Left ventricle myocardium inferior (tissue), 1 donor: ENCODE measurements around the gene PARD3. TPM values are rescaled to one million over a fixed set of nuclear protein-coding genes. Genes with fewer than 3 reads are reported as not detected.

Experiments
- DNase-seq: peaks from one replicate; pipeline ENCODE4 v3.0.0-alpha.2; 2020
- H3K27ac ChIP-seq: fragments of 200-600 bp; replicated peaks from 2 replicates; pipeline ENCODE4 v1.8.0; 2021
- H3K27me3 ChIP-seq: fragments of 200-600 bp; 2 replicates; pipeline ENCODE4 v1.8.0; 2021; ENCODE audit warnings: low read depth
- H3K36me3 ChIP-seq: fragments of 200-600 bp; 2 replicates; pipeline ENCODE4 v1.8.0; 2021
- H3K4me1 ChIP-seq: fragments of 200-600 bp; 2 replicates; pipeline ENCODE4 v1.8.0; 2021
- H3K4me3 ChIP-seq: fragments of 200-600 bp; 2 replicates; pipeline ENCODE4 v1.8.0; 2021; ENCODE audit warnings: mild to moderate bottlenecking, moderate library complexity
- H3K9me3 ChIP-seq: fragments of 200-600 bp; replicated peaks from 2 replicates; pipeline ENCODE4 v1.8.0; 2021
- intact Hi-C: fragments of 100-400 bp; cut with micrococcal nuclease; formaldehyde crosslinking; loops from one replicate; pipeline ENCODE4 v1.11.0; 2022
- total RNA-seq: library from RNA; stranded (reverse); fragmentation: NEBNext Ultra II Directional; extraction: Animal tissue kit (Norgen Biotek cat#: 25700); gene quantifications from one replicate; pipeline ENCODE4 v1.2.1, GENCODE V29; 2021
- TF ChIP-seq, protein P1 (sequence below): fragments of 200-600 bp; IDR thresholded peaks from 2 replicates; pipeline ENCODE4 v1.8.0; 2021; ENCODE audit warnings: antibody characterized with exemption, mild to moderate bottlenecking, borderline replicate concordance
- donor health status: DM: no; HTN: yes; CAD: no; lungs with severe emphysema.

Gene PARD3
- total RNA-seq, 1 donor from 2014 or later, result 29.6 TPM

DNA sequence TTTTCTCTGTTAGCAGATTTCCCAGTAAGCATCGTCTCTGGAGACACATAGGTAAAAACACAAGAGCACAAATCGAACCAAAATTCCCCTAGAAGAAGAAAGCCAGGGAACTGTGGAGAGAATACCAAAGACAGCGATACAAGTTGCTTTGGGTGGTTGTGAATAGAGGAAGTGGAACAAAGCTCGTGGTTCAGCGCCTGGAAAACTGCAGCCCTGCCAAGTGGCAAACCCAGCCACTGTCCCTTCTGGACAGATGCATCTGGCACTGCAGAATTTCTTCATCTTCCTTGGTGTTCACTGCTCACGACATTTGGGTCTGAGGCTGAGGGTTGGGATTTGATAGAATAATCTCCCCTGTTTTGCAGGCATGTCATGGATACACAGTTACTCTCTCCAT is 733.8 kb downstream of the PARD3 start:
- TF ChIP-seq, protein P1, sequence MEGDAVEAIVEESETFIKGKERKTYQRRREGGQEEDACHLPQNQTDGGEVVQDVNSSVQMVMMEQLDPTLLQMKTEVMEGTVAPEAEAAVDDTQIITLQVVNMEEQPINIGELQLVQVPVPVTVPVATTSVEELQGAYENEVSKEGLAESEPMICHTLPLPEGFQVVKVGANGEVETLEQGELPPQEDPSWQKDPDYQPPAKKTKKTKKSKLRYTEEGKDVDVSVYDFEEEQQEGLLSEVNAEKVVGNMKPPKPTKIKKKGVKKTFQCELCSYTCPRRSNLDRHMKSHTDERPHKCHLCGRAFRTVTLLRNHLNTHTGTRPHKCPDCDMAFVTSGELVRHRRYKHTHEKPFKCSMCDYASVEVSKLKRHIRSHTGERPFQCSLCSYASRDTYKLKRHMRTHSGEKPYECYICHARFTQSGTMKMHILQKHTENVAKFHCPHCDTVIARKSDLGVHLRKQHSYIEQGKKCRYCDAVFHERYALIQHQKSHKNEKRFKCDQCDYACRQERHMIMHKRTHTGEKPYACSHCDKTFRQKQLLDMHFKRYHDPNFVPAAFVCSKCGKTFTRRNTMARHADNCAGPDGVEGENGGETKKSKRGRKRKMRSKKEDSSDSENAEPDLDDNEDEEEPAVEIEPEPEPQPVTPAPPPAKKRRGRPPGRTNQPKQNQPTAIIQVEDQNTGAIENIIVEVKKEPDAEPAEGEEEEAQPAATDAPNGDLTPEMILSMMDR, result no peak
- H3K4me3 ChIP-seq, result no peak overlapping the region
- DNase-seq, result no peak
- no peaks in the 10 kb centered on the region for H3K36me3 ChIP-seq
- H3K27ac ChIP-seq, result peak overlapping the region; percentile 44
- H3K27me3 ChIP-seq, result no peaks in the 10 kb centered on the region
- peaks cover 24% of the 10 kb centered on the region for H3K9me3 ChIP-seq
- intact Hi-C loops, result no loop called here
- peaks cover 24% of the 10 kb centered on the region for H3K4me1 ChIP-seq

DNA sequence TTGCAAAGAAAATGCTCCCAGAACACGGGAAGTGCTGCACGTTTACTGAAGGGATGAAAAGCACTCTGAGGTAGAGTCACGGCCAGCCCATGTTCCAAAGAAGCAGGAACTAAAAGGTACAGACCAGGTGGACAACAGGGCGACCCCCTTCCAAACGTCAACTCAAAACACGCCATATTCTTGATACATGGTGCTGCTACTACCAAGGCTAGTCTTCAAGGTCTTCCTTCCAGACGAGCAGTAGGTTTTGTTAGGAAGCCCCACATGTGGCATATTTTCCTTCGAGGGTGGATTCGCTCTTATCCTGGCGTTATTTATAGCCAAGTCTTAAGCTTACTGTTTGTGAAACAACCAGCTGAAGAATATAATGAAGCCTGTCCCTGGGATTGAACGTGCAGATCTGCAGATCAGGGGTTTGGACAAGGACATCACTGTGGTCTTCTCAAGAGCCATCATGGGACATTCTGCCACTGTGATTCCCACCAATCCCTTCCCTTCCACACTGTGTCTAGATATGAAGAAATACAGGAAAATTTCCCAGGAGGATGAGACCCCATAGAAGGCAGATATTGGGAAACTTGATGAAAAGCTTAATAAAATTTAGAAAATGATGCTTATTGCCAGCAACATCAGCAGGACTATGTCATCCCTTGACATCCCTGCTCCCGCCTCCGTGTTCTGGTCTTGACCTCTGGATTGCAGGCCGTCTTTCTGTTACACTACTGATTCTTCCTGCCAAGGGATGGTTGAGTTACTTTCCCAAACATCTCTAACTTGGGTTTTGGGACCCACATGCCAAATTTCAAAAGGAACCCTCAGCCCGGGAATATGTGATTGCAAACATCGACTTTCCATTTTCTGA is 734.4 kb downstream of the PARD3 start:
- H3K36me3 ChIP-seq, result no peaks in the 10 kb centered on the region
- peaks cover 28% of the 10 kb centered on the region for H3K9me3 ChIP-seq
- TF ChIP-seq, protein P1, result no peak
- H3K27ac ChIP-seq, result peak overlapping the region; percentile 44
- DNase-seq, result peak; percentile 44
- H3K4me3 ChIP-seq, result no peak overlapping the region
- H3K27me3 ChIP-seq, result no peaks in the 10 kb centered on the region
- peaks cover 24% of the 10 kb centered on the region for H3K4me1 ChIP-seq
- intact Hi-C loops, result no loop called here

DNA sequence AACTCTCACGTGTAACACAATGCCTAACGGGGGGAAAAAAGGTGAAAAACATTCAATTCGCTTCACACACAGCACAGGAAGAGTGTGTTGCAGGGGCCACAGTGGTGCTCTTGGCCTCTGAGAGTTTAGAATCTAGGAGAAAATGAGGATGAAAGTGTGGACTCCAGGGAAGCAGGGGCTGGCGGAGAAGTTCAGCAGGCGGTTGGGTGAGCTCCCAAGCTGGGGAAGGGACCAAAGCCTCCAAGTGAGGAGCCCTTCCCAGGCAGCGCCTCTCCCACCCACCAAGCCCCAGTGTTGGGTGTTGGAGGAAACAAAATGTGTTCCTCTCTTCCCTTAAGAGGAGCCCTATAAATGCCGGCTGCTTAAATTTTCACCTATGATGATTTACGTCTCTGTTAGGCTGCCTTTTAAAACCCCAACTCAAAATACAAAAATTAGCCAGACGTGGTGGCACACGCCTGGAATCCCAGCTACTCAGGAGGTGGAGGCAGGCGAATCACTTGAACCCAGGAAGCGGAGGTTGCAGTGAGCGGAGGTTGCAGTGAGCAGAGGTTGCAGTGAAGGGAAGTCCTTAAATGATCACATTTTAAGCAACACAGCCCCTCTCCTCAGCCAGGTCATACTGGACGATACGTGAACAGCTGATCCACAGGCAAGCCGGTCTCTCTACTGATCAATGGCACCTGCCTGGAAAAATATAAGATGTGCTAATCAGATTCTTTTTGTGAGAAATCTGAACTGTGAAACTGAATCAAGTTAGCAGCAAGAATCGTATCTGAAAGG is 735.2 kb downstream of the PARD3 start:
- intact Hi-C loops, result no loop called here
- Histone ChIP-seq H3K27ac (peak overlapping the region; percentile 62), H3K9me3 (peaks cover 28% of the 10 kb centered on the region), H3K27me3 (no peaks in the 10 kb centered on the region), H3K36me3 (no peaks in the 10 kb centered on the region), H3K4me3 (no peak overlapping the region), H3K4me1 (peaks cover 24% of the 10 kb centered on the region)
- no peak for DNase-seq
- TF ChIP-seq, protein P1, result no peak

DNA sequence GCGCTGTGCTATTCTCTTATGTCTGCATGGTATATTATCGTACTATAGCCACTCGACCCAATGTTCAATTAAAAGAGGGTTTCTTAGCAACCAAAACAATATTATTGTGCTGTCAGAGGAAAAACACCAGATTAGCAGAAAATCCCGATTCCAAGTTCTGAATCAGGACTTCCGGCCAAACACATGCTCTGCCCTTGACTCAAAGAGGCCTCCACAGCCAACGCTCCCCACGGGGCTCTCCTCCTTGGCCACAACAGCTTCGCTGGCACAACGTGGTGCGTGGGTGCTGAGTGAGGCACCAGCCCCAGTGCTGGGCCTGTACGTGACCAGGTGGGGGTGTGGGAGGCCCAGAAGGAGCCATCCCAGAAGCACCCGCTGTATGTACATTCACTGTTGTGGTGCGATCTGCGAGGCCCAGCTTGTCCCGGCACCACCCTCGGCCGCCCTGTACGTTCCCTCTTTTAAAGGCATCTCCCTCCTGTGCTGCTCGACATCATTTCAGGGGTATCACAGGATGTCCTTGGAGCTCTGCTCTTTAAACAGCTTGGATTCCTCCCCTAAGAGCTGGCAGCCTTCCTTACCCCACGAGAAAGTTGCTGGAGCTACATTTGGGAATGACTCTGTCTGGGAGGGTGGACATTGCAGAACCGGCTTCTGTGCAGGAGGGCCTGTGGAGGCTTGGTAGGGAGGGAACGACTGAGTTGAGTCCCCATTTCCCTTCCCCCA is 736.2 kb downstream of the PARD3 start:
- intact Hi-C loops, result no loop called here
- Histone ChIP-seq H3K9me3 (peaks cover 23% of the 10 kb centered on the region), H3K27me3 (no peaks in the 10 kb centered on the region), H3K4me3 (no peak overlapping the region), H3K4me1 (peaks cover 24% of the 10 kb centered on the region), H3K27ac (peak overlapping the region; percentile 62), H3K36me3 (no peaks in the 10 kb centered on the region)
- TF ChIP-seq, protein P1, result no peak
- peak; percentile 59 for DNase-seq

DNA sequence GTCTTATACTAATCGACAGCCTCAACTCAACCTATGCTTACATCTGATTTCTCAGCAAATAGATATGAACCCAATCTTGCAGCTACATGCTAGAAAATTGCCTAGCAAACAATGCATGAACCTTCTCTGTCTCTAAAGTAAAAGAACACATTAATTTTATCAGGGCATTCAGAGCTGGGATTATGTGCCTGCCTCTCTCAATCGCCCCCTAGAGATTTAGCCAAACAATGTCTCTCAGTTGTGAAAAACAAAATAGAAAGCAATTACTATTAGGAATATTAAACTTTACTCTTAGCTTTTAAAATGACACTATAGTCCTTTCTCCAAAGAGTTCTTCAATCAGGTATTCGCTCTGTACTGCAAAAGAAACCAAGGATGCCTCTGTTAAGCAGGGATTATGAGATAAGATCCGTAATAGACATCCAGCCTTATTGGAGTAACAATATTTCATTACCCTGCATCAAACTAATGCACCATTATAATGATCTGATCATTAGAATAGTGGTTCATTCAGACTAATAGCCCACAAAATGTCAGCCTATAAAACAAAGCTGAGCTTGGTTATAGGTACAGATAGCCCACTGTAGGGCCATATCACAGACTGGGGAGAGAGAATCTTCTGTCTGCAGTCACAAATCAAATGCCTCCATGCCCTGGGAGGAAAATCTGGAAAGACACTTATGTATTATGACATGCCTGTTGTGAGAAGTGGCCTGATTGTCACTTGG is 736.9 kb downstream of the PARD3 start:
- H3K27ac ChIP-seq, result peak overlapping the region; percentile 62
- intact Hi-C loops, result no loop called here
- DNase-seq, result no peak
- H3K4me3 ChIP-seq, result no peak overlapping the region
- no peaks in the 10 kb centered on the region for H3K27me3 ChIP-seq
- TF ChIP-seq, protein P1, result peak; percentile 15
- H3K36me3 ChIP-seq, result no peaks in the 10 kb centered on the region
- peaks cover 24% of the 10 kb centered on the region for H3K4me1 ChIP-seq
- H3K9me3 ChIP-seq, result peaks cover 16% of the 10 kb centered on the region
